GM12878 (cell line): Measurements from ENCODE around the gene PPP1R2C. TPM values are rescaled to one million over a fixed set of nuclear protein-coding genes. Genes with fewer than 3 reads are reported as not detected.

ENCODE experiments used
- ATAC-seq: fragments of 200-7000 bp; cut with Tn5 transposase; 3 replicates; pipeline ENCODE4 v1.9.1; 2020; ENCODE audit warnings: mild to moderate bottlenecking, moderate library complexity
- Bru-seq: library from RNA; stranded (reverse); fragments of 400-500 nt; gene quantifications from one replicate; lab custom pipeline; 2021; lab: Mats Ljungman, UMichigan
- BruChase-seq, 2 experiments: library from RNA; stranded (reverse); fragments of 400-500 nt; gene quantifications; one replicate each; lab custom pipeline; 2021; lab: Mats Ljungman, UMichigan
- BruUV-seq: library from RNA; stranded (reverse); fragments of 400-500 nt; replicated peaks from 2 replicates; lab custom pipeline; 2021; lab: Mats Ljungman, UMichigan
- CTCF ChIA-PET: fragments of 300-600 bp; sonication (Branson Sonifier 250); formaldehyde crosslinking; extraction: SDS; loops from one replicate; lab custom pipeline; 2021; ENCODE audit warnings: inconsistent platforms; lab: Yijun Ruan, JAX
- POLR2A ChIA-PET: fragments of 350-600 bp; formaldehyde crosslinking; extraction: SDS; loops from one replicate; lab custom pipeline; 2021; ENCODE audit warnings: inconsistent platforms; lab: Charles Lee
- RAD21 ChIA-PET: fragments of 300-600 bp; sonication (Branson Sonifier 250); formaldehyde crosslinking; loops from one replicate; lab custom pipeline; 2023; ENCODE audit warnings: antibody characterized with exemption; ENCODE audit not compliant: unreplicated experiment; lab: Charles Lee
- SMC1A ChIA-PET: fragments of 300-600 bp; sonication (Branson Sonifier 250); formaldehyde crosslinking; loops from one replicate; lab custom pipeline; 2023; ENCODE audit not compliant: unreplicated experiment, uncharacterized antibody; lab: Charles Lee
- DNase-seq: peaks from one replicate; pipeline ENCODE4 v3.0.0-alpha.2; 2011; ENCODE audit warnings: low read depth, low spot score
- FAIRE-seq: peaks from 3 replicates; lab custom pipeline; 2011; peaks lifted over from hg19 to GRCh38; lab: Jason Lieb, UNC
- H2AFZ ChIP-seq: 2 replicates; pipeline ENCODE4 v1.6.0; 2011; ENCODE audit warnings: low read depth, low read length, control low read depth; ENCODE audit not compliant: control insufficient read depth
- H3K27ac ChIP-seq: 2 replicates; pipeline ENCODE4 v1.5.1; 2011; ENCODE audit warnings: control low read depth; ENCODE audit not compliant: control insufficient read depth, insufficient read depth
- H3K27me3 ChIP-seq, 2 experiments: replicated peaks in 1 of 2; 2 replicates each; pipeline versions ENCODE4 v1.6.0 to v1.6.1; 2011; ENCODE audit warnings: low read length in 1 of 2; ENCODE audit not compliant: control insufficient read depth in 2 of 2, insufficient read depth in 2 of 2
- H3K36me3 ChIP-seq, 2 experiments: 2 replicates each; pipeline ENCODE4 v1.5.1; 2011; ENCODE audit warnings: low read length in 1 of 2; ENCODE audit not compliant: control insufficient read depth in 2 of 2, insufficient read depth in 2 of 2
- H3K4me1 ChIP-seq: 2 replicates; pipeline ENCODE4 v1.6.1; 2011; ENCODE audit warnings: mild to moderate bottlenecking, low read length, moderate library complexity, mixed read lengths; ENCODE audit not compliant: control insufficient read depth, insufficient read depth
- H3K4me2 ChIP-seq: 2 replicates; pipeline ENCODE4 v1.6.0; 2011; ENCODE audit warnings: control low read depth; ENCODE audit not compliant: control insufficient read depth, insufficient read depth
- H3K4me3 ChIP-seq: fragments of 200-600 bp; sonication (generic); 2 replicates; pipeline ENCODE4 v1.5.1; 2016
- H3K79me2 ChIP-seq: 2 replicates; pipeline ENCODE4 v1.6.0; 2011; ENCODE audit warnings: low read length; ENCODE audit not compliant: control insufficient read depth, insufficient read depth
- H3K9ac ChIP-seq: 2 replicates; pipeline ENCODE4 v1.8.0; 2011; ENCODE audit warnings: low read length, control low read depth, mixed read lengths; ENCODE audit not compliant: control insufficient read depth, insufficient read depth
- H3K9me3 ChIP-seq: replicated peaks from 3 replicates; pipeline ENCODE4 v1.5.1; 2011; ENCODE audit warnings: mild to moderate bottlenecking, low read length; ENCODE audit not compliant: control insufficient read depth, insufficient read depth
- H4K20me1 ChIP-seq: 2 replicates; pipeline ENCODE4 v1.6.0; 2011; ENCODE audit not compliant: control insufficient read depth, insufficient read depth
- CHD4 ChIP-seq: fragments of 200-600 bp; sonication (generic); IDR thresholded peaks from 2 replicates; pipeline ENCODE4 v1.6.1; 2016; ENCODE audit warnings: mild to moderate bottlenecking
- DPF2 ChIP-seq: fragments of 450-650 bp; IDR thresholded peaks from 2 replicates; pipeline ENCODE4 v1.6.1; 2017; ENCODE audit warnings: mild to moderate bottlenecking
- ESRRA ChIP-seq: IDR thresholded peaks from 2 replicates; pipeline ENCODE4 v1.6.1; 2012; ENCODE audit warnings: mild to moderate bottlenecking, low read length, improper control_type of control experiment
- GABPA ChIP-seq: IDR thresholded peaks from 2 replicates; pipeline ENCODE4 v1.6.1; 2014; ENCODE audit warnings: antibody characterized with exemption, low read depth, mild to moderate bottlenecking, inconsistent platforms
- JUNB ChIP-seq: IDR thresholded peaks from 2 replicates; pipeline ENCODE4 v1.6.1; 2016; ENCODE audit warnings: antibody characterized with exemption, mild to moderate bottlenecking
- PAX5 ChIP-seq: IDR thresholded peaks from 2 replicates; pipeline ENCODE4 v1.6.1; 2011; ENCODE audit warnings: low read depth, low read length, borderline replicate concordance
- POLR2AphosphoS2 ChIP-seq: IDR thresholded peaks from 2 replicates; pipeline ENCODE4 v1.6.1; 2011; ENCODE audit warnings: low read depth, mild to moderate bottlenecking, low read length, improper control_type of control experiment, moderate library complexity
- RAD51 ChIP-seq: fragments of 450-650 bp; IDR thresholded peaks from 2 replicates; pipeline ENCODE4 v1.6.1; 2016; ENCODE audit warnings: moderate library complexity, mild to moderate bottlenecking, inconsistent platforms
- SMAD5 ChIP-seq: IDR thresholded peaks from 2 replicates; pipeline ENCODE4 v1.6.1; 2016; ENCODE audit warnings: antibody characterized with exemption, low read depth
- SREBF1 ChIP-seq: IDR thresholded peaks from 2 replicates; pipeline ENCODE4 v1.6.1; 2012; ENCODE audit warnings: mild to moderate bottlenecking, low read length
- TCF7 ChIP-seq: IDR thresholded peaks from 2 replicates; pipeline ENCODE4 v1.6.1; 2014; ENCODE audit warnings: antibody characterized with exemption, borderline replicate concordance
- USF1 ChIP-seq: IDR thresholded peaks from 2 replicates; pipeline ENCODE4 v1.6.1; 2011; ENCODE audit warnings: borderline replicate concordance, low read depth, mild to moderate bottlenecking, moderate library complexity, mixed read lengths, low read length; ENCODE audit not compliant: insufficient read depth; ENCODE audit errors: extremely low read length
- WGBS: methylation state at CpG from one replicate; pipeline ENCODE4 v1.1.6; 2016; ENCODE audit warnings: low lambda C conversion rate; ENCODE audit not compliant: insufficient replicate concordance, insufficient coverage; ENCODE audit errors: missing lambda C conversion rate; 5-methylcytosine and 5-hydroxymethylcytosine counted together
- in situ Hi-C: fragments of 300-500 bp; cut with MboI; formaldehyde crosslinking; loops from 9 replicates; pipeline ENCODE4 v1.14.3; 2018; ENCODE audit warnings: mixed read lengths
- intact Hi-C: fragments of 100-400 bp; cut with micrococcal nuclease; formaldehyde crosslinking; loops from one replicate; pipeline ENCODE4 v1.14.2; 2022; ENCODE audit not compliant: unreplicated experiment
- long read RNA-seq, 2 experiments: library from polyadenylated mRNA; unstranded; transcript quantifications; one replicate each; pipeline ENCODE4 v2.0.0, GENCODE V29; 2019 to 2020
- polyA minus RNA-seq, 3 experiments: library from RNA; depleted of rRNA, polyadenylated mRNA; stranded (reverse); fragments of >200 nt; gene quantifications; 2 replicates each; pipeline ENCODE4 v1.2.3, GENCODE V29; 2011
- polyA plus RNA-seq, 11 experiments: library from polyadenylated mRNA; depleted of rRNA in 4 of 11; unstranded in 6 of 11; stranded (reverse) in 5 of 11; fragments of >200 nt; fragmentation: Nextera tagmentation in 4 of 11; fragmentation: Illumina TruSeq in 1 of 11; extraction: Ambion mirVana in 4 of 11; extraction: Trizol in 1 of 11; gene quantifications; 1 replicate in 1 of 11; 2 replicates in 10 of 11; pipeline versions ENCODE4 v1.2.1 to v1.2.3, GENCODE V29; 2011 to 2016; ENCODE audit warnings: inconsistent platforms in 2 of 11, missing spikeins in 2 of 11, low read depth in 1 of 11
- total RNA-seq, 4 experiments: library from RNA; depleted of rRNA in 3 of 4; stranded (reverse); fragments of >200 nt in 3 of 4; fragmentation: Illumina TruSeq in 1 of 4; extraction: Trizol in 1 of 4; gene quantifications; 2 replicates each; pipeline versions ENCODE4 v1.2.1 to v1.2.3, GENCODE V29; 2013 to 2021
- TF ChIP-seq, protein P1 (sequence below): IDR thresholded peaks from 2 replicates; pipeline ENCODE4 v1.6.1; 2012; ENCODE audit warnings: low read depth, low read length, improper control_type of control experiment

The PPP1R2C gene
- not detected in 2 replicates for total RNA-seq (2013; cell fraction: nucleolus; rRNA removed)
- total RNA-seq (2014; rRNA removed) (not detected in 2 replicates), total RNA-seq (2014; rRNA removed; fragmentation: Illumina TruSeq; extraction: Trizol) (not detected in 2 replicates), total RNA-seq (2021) (not detected in 2 replicates), polyA plus RNA-seq (2011; rRNA removed) (not detected in 2 replicates), polyA plus RNA-seq (2014; fragmentation: Illumina TruSeq; extraction: Trizol) (not detected in 2 replicates), polyA plus RNA-seq (2014; fragmentation: Nextera tagmentation; extraction: Ambion mirVana) (not detected), polyA plus RNA-seq (2014; rRNA removed) (not detected in 2 replicates), polyA plus RNA-seq (2016; fragmentation: Nextera tagmentation; extraction: Ambion mirVana) (not detected), polyA minus RNA-seq (2011; rRNA and poly(A)+ RNA removed) (not detected in 2 replicates), Bru-seq, nascent RNA (not detected), BruChase-seq, experiment 1, labeled RNA remaining after a 6-hour chase (not detected), BruChase-seq, experiment 2, labeled RNA remaining after a 2-hour chase (not detected)
- polyA plus RNA-seq (2011; ENCODE audit: low read depth), result not detected
- polyA plus RNA-seq (2011; cell fraction: cytosol; rRNA removed), result not detected in 2 replicates
- polyA plus RNA-seq (2011; cell fraction: nucleus; rRNA removed), result not detected in 2 replicates
- not detected in 2 replicates for polyA plus RNA-seq (2012)
- not detected in 2 replicates for polyA minus RNA-seq (2011; cell fraction: cytosol; rRNA and poly(A)+ RNA removed)
- polyA minus RNA-seq (2011; cell fraction: nucleus; rRNA and poly(A)+ RNA removed), result not detected in 2 replicates
- long read RNA-seq, experiment 1, result 0 reads
- long read RNA-seq, experiment 2, result 0 reads

DNA sequence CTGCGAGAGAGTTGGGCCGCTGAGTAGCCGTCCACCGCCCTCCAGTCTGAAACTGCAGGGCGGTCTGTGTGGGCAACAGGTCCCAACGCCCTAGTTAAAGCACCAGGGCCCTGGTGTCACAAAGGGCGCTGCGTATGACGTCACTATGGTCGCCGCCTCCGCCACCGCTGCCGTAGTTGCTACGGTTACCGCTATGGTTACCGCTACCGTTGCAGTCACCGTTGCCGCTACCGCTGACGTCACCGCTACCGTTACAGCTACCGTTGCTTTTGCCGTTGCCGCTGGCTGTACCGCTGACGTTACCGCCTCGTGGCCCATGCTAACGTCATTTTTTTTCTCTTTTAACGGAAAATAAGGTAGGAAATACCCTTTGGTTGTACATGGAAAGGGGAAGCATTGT, at the start of gene PPP1R2C:
PPP1R2C (minus strand) TSS at position 68 of the 400 bp plus-strand sequence. CDS start 84 bp downstream, outside the sequence.
- ChIA-PET POLR2A (no interaction called here), CTCF (no interaction called here), SMC1A (interaction anchor here (1.2 kb wide), 1 partner anchor 1081 kb away, joined by 3 read pairs; no protein-coding TSS in a partner anchor), RAD21 (no interaction called here)
- H3K27me3 ChIP-seq, result no peaks in the 10 kb centered on the region
- FAIRE-seq (no peak), ATAC-seq (no peak), DNase-seq (no peak)
- no peaks in the 10 kb centered on the region for H3K36me3 ChIP-seq
- intact Hi-C loops (no loop called here), in situ Hi-C loops (no loop called here)
- H3K9me3 ChIP-seq, result no peaks in the 10 kb centered on the region; the same call in 2 of the 3 replicates
- H3K79me2 ChIP-seq, result no peaks in the 10 kb centered on the region
- no TSS peak for BruUV-seq
- no peaks in the 10 kb centered on the region for H3K4me1 ChIP-seq
- no peak within 1 kb of the TSS for H3K27ac ChIP-seq
- H3K9ac ChIP-seq, result no peak within 1 kb of the TSS
- 91% methylated on average over 25 of the region's 33 CpGs for WGBS
- TF ChIP-seq, protein P1, sequence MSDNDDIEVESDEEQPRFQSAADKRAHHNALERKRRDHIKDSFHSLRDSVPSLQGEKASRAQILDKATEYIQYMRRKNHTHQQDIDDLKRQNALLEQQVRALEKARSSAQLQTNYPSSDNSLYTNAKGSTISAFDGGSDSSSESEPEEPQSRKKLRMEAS, result no peak
- TF ChIP-seq DPF2, result no peak
- TF ChIP-seq SREBF1, result no peak
- no peak for TF ChIP-seq ESRRA
- no peak for TF ChIP-seq TCF7
- TF ChIP-seq POLR2AphosphoS2, result no peak
- TF ChIP-seq CHD4, result no peak
- TF ChIP-seq SMAD5, result no peak
- no peak for TF ChIP-seq USF1
- no peak for TF ChIP-seq GABPA
- TF ChIP-seq RAD51, result no peak
- TF ChIP-seq JUNB, result no peak
- TF ChIP-seq PAX5, result no peak
- H3K4me3 ChIP-seq, result no peak within 1 kb of the TSS
- H2AFZ ChIP-seq, result no peak within 1 kb of the TSS
- H4K20me1 ChIP-seq, result no peaks in the 10 kb centered on the region
- H3K4me2 ChIP-seq, result no peak within 1 kb of the TSS
